ENCODE measurements around the gene ELAVL3.
A peak's percentile ranks its signal among the peaks of the same experiment; 100 is the strongest.
"Not testable (repeated sequence)": the region's sequence is repeated elsewhere in the genome, so short reads cannot be mapped to it uniquely, and the experiment has no call there.

ELAVL3 gene

DNA sequence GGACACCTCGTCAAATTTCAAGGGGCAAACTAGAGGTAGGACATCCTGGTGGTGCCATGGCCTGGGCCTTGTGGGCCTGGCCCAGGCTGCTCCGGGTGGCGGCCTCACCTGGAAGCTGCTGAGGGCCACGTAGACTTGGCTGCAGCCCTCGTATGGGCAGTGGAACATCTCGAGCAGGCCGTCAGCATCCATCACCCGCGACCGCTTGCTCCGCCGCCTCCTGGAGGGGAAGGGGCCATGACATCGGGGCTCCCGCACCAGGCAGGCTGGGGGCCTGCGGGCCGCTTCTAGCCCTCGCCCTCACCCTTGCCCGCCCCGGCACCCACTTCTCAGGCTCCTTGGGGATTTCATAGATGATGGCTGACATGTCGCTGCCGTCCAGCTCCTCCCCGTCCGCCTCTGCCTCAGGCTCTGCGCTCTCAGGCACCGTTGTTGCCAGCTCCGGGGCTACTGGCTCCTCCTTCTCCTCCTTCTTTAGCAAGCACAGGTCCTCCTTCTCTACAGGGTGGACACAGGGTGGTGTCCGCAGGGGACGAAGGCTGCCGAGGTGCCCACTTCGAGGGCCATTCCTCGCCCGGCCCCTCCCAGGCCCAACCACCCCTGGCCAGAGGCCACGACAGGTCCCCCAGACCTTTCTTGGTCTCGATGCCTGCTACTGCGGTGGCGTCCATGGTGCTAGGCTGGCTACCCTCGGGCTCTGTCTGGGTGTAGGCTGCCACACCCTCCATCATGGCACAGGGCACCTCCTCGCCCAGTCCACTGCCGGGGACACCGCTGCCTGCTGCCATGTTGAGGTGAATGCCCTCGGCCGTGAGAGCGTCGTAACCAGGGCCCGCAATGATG, 6.0 kb upstream of the ELAVL3 start:
- no peak for DNase-seq

DNA sequence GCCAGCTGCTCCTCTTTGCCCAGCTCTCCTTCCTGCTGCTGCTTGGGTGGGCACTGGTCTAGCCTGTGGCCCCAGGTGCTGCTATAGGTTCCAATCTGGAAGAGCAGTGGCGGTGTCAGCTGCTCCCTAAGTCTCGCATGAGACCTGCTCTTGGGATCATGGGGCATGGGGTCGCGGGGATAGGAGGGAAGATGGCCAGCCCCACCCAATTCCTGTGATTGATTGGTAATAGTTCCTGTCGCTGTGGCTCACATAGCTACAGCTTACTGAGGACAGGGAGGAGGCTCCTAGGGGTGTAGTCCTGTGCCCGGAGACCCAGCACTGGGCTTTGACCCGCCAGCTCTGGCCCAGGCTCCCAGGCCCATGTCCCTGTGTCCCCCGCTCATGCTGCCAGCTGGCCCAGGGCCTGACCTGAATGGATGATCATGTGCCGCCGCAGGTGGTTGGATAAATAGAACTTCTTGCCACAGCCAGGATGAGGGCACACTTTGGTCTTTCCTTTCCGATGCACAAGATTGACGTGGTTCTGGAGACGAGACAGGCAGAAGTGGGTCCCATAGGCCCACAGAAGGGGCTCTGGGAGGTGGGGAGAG, 4.5 kb upstream of the ELAVL3 start:
- DNase-seq = no peak

DNA sequence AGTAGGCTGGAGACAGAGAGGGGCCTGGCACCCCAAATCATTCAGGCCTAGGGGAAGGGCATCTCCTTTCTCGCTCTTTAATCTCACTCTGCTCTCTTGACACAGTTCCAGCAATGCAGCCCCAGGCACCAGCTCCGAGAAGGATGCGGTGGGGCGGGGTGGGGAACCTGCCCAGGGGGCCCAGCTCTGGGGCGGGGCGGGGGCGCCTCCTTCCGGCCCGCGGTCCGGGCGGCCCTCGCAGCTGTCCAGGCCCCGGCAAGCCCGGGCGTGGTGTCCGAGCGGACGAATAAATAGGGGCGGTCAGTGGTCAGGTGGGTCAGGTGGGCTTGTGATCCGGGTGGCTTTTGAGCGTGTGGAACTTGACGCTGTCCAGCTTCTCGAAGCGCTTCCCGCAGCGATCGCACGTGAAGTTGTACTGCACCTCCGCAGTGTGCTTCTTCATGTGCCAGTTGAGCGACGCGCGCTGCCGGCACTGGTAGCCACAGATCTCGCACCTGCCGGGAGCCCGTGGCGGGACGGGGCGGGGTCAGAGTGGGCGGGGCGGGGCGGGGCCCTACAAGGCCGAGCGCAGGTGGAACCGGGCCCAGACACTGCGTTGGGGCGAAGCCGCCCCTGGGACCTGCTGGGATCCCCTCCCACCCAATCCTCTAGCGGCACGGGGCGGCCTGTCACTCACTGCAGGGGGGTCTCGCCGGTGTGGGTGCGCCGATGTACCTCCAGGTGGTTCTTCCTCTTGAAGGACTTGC, 2.7 kb upstream of the ELAVL3 start:
- no peak for DNase-seq

DNA sequence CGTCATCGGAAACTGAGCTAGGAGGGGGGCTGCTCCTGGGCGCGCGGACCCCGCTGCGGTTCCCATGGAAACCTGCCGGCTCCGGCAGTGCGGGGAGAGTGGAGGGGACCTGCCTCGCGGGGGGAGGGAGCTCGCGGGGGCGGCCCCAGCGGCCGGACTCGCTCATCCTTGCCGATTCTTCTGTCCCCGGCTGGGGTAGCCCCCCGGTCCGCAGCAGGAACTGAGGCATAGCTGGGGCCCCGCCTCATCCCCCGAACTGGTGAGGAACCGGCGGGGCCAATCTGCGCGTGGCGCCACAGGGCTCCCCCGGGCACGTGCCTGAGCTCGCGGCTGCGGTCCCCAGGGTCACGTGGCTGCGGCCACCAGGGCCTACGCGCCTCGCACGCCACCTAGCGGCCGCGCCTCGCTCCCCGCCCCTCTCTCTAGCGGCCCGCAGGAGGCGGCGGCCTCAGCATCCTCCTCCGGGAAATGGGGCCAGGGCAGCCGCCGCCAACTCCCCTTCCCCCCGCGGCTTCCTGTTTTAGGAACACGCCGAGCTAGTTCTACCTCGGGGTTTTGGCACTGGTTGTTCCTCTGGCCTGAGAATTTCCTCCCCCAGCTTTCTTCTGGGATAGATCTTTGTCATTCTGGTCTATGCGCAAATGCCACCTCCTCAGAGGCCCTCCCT, 1.7 kb upstream of the ELAVL3 start:
- peak; percentile 84 for DNase-seq

DNA sequence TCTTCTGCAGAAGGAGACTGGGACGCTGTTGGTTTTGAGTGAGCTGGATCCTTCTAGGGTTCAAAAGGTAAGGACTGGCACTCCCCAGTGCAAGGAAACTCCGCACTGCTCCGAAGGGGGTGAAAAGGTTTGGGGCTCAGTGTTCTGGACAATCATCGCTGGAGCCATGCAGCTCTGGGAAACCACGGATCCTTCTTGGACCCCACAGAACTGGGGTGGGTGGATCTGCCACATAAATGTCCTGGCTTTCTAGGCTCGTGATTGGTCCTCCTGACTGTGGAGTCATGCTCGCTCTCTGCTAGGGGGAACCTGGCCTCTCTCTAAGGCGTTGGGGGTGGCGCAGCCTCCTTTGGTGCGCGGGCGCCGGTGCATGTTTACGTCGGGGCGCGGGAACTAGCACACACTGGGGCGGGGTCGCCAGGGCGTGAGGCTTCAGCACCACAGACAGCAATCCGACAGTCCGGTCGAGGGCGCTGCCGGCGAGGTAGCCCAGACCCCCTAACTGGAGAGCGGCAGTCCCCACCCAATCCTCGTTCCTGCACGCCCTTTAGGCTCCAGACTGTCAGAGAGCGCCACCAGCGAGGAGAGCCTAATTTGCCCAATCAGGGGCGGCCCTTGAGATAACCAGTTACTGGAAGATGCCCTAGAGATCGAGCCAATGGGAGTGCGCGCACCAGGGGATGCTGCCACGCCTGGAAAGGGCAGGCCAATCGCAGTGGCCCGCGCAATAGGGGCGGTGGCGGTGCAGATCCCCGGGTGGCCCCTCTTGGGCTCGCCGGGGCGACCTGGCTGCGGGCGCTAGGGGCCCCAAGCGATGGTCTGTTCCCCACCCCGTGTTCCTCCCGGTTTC, 913 bp upstream of the ELAVL3 start:
- peak; percentile 55 for DNase-seq

DNA sequence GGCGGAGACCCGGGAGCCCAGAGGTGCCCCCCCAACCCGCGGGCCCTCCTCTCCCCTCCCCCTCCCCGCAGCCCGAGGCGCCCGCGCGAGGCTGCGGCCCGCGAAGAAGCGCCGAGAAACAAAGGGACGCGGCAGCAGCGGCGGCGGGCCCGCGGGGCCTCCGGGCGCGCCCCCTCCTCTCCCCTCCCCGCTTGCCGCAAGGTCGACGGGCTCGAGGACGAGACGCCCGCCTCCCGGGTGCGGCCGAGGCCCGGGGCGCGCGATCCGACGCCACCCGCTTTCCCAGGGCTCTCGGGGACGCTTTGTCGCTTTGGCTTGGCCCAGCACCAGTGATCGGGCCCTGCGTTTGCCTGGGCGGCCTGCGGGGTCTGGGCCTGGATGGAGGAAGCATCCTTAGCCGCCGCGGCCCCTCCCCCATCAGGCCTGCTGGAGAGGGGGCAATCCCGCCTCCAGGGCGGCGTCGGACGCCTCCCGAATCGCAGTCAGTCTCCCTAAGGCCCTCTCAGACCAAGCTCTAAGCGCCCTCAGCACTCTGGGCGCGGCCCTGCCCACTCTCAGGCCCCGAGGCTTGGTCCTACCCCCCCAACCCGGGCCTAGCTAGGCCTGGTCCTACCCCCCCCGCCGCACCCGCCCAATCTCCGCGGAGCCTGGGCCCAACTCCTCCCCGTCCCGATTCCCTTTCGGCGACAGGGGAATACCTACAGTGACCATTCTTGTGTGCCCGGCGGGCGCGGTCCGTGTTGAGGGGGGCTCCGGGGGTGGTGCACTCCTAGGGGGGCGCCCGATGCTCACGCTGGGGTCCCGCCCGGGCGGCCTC, 740 bp downstream of the ELAVL3 start:
- DNase-seq = no peak

DNA sequence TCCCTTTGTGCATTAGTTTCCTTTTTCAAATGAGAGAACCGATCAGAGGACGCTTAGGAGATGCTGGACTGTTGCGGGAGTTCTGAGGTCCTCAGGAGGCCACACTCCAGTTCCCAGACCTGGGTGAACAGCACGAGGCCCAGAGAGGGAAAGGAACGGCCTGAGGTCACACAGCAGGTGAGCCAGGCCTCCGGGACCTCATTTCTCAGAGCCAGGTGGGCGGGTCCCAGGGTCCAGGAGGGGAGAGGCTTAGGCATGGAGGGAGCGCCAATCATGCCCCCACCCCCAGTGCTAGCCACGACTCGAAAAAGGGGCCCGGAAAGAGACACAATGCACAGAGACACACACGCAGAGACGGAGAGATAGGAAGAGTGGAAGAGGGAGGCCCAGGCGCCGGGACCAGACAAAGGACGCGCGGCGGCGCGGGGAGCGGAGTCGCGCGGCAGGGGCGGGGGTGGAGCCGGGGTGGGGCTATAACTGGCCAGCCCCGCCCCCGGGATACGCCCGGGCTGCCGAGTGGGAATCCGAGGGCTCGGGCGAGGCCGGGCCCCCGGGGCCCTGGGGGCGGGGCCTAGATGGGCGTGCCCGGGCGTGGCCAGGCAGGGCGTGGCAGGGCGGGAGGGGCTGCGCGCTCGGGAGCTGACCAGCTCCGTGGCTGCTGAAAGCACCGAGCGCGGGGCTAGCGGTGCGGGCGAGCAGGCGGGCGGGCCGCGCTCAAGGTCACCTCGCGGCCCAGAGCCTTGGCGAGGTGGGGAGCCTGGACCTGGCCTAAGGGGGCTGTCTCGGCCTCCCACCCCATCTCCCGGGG, 1.6 kb downstream of the ELAVL3 start:
- DNase-seq = no peak

DNA sequence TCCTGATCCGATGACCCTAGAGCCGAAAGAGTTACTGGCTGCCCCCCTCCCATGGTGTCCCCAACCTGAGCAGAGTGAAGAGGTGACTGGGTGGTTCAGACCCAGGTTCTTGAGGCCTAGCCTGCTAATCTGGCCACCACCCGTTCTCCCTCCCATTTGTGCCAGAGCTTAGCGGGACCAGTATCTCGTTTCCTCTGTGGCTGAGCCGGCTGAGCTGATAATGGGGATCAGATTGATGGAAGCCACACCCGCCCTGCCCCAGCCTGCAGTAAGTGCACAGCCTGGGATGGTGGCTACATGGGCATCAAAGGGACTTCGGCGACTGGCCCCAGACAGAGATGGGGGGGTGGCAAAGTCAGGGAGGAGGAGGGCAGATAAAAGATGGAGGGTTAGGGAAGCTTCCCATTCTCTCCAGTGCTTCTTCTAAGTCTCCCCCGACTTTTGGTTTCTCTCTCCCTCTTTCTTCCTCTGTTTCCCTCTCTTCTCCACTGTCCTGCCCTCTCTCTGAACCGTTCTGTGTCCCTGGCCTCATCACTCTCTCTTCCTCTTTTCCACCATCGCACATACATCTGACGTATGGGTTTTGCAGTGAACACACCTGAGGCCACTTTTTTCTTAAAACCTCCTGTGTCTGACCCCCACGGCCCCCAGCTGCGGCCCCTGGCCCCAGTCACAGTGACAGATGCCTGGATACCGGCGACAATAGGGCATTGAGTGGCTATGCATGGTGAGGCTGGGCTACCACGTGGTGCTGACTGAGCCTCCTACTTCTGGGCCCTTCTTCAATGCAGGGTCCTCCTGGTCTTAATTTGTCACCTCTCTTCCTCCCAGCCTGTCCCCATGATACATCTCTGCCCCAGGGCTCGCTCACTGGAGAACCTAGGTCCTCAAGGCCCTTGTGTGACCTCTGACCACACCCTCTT, 2.4 kb downstream of the ELAVL3 start:
- no peak for DNase-seq

DNA sequence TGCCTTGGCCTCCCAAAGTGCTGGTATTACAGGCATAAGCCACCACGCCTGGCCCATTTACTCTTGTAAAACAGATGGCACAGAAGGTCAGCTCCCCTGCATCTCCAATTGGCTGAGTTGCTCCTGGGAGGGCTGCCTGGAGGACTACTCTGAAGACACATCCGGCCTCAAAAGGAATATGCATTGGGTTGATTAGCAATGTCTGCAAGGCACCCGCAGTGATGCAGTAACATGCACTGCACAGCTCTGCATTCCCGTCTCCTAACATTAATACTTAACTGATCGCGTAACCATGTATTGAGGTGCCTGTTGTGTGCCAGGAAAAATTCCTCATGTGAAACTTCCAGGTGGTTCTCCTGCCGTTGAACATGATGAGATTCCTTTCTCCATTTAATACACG, 5.0 kb downstream of the ELAVL3 start:
- no peak for DNase-seq

DNA sequence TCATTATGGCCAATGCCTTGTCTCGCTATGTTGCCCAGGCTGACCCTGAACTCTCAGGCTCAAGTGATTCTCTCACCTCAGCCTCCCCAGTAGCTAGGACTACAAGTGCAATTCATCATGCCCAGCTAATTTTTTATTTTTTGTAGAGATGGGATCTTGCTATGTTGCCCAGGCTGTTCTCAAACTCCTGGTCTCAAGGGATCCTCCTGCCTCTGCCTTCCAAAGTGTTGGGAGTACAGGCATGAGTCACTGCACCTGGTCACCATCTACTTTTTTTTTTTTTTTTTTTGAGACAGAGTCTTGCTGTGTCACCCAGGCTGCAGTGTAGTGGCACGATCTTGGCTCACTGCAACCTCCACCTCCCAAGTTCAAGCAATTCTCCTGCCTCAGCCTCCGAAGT, 5.5 kb downstream of the ELAVL3 start:
- not testable (repeated sequence) for DNase-seq

DNA sequence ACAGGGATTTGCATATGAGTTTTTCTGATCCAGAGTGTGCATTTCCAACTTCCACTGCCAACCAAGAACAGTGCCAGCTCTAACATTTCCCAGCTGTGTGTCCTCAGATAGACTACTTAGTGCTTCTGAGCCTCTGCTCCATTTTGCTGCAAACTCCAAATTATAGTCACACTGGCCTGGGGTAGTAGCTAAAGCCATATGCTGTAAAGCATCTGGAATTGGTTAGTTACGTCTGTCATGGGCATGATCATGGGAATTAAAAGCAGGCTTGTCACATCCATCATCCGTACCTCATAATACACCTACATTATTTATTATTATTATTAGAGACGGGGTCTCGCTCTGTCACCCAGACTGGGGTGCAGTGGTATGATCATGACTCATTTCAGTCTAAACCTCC, 7.1 kb downstream of the ELAVL3 start:
- DNase-seq = no peak

DNA sequence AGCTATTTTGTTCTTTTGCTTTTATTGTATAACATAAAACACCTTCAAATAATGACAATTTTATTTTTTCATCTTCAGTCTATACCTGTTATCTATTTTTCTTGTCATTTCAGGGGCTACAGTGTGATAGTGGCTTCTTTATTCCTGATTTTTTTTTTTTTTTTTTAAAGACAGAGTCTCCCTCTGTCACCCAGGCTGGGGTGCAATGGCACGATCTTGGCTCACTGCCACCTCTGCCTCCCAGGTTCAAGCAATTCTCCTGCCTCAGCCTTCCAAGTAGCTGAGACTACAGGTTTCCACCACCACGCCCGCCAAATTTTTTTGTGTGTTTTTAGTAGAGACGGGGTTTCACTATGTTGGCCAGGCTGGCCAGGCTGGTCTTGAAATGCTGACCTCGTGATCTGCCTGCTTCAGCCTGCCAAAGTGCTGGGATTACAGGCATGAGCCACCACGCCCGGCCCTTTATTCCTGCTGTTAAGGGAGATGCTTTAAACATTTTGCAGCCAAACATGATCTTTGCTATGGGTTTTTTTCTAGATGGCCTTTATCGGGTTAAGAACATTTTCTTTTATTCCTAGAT, 12.5 kb downstream of the ELAVL3 start:
- not testable (repeated sequence) for DNase-seq

DNA sequence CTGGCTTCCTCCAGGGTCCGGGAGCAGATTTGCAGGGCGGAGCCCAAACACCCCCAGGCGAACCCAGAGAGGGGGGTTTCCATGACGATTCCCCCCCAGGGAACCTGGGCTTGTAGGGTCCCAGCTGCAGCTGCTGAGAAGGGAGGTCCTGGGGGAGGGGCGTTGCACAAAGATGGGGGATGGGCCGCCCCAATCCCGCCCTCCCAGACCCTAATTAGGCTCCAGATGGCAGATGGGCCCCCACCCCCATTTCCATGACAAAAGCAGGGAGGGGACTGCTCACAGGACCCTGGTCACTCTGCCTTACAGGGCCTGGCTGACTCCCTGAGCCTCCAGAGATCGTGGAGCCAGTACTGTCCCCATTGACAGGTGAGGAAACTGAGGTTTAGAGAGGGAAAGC, 15.2 kb downstream of the ELAVL3 start:
- no peak for DNase-seq

DNA sequence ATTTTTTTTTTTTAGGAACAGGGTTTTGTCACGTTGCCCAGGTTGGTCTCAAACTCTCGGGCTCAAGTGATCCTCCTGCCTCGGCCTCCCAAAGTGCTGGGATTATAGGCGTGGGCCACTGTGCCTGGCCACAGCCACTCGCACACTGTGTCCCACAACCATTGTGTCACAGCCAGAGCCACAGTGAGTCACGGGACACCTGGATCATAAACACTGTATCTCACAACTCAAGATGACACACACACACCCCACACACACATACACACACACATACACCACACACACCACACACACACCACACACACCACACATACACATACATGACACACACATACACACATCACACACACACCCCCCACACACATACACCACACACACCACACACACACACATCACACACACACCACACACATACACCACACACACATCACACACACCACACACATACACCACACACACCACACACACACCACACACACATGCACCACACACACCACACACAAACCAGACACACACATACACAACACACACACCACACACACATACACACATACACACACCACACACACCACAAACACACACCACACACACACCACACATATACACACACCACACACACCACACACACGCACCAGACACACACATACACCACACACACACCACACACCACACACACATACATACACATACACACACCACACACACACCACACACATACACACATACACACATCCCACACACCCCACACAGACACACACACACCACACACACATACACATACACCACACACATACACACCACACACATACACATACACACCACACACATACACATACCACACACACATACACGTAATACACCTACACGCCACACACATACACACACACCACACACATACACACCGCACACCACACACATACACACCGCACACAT, 16.2 kb downstream of the ELAVL3 start:
- DNase-seq = no peak

DNA sequence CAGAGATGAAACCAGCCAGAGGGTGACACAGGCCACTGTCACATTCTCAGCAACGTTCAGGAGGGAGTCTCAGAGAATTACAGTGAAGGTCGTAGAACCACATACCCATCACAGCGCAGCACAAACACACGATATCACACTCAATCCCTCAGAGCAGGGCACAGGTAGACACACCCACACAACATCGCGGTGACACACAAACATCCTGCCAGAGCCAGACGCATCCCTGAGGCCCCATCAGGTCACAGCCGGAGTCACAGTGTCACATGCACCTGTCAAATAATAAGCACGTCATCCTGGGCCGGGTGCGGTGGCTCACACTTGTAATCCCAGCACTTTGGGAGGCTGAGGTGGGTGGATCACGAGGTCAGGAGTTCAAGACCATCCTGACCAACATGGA, 17.5 kb downstream of the ELAVL3 start:
- DNase-seq = no peak

DNA sequence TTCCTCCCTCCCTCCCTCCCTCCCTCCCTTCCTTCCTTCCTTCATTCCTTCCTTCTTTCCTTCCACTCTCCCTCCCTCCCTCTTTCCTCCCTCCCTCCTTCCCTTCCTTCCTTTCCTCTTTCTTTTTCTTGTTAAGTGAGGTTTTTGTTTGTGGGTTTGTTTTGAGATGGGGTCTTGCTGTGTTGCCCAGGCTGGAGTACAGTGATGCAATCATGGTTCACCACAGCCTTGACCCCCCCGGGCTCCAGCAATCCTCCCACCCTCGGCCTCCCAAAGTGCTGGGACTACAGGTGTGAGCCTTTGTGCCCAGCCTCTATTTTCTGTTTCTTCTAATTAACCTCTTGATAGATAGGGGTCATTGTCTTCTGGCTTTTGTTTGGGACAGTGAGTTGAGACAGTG, 19.4 kb downstream of the ELAVL3 start:
- DNase-seq = no peak

DNA sequence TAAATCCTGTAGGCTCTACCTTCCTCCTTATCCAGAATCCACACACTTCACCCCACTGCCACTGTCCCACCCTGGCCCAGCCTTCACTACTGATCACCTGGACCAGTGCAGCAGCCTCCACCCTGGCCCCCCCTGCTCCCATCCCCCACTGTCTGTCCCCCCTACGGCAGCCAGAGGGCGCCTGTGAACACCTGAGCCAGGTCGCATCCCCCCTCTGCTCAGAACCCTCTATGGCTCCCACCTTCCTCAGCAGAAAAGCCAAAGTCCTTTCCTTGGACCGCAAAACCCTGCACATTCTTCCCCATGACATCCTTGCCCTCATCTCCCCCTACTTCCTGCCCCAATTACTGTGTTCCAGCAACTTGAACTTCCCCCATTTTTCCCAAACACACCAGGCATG, 20.6 kb downstream of the ELAVL3 start:
- DNase-seq = no peak

DNA sequence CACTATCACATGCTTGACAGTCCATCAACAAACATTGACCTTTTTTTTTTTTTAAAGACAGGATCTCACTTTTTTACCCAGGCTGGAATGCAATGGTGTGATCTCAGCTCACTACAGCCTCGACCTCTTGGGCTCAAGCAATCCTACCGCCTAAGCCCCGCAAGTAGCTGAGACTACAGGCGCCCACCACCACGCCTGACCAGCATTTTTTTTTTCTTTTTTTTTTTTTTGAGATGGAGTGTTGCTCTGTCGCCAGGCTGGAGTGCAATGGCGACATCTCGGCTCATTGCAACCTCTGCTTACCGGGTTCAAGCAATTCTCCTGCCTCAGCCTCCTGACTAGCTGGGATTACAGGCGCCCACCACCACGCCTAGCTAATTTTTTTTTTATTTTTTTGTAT, 21.9 kb downstream of the ELAVL3 start:
- DNase-seq = not testable (repeated sequence)

All from NCI-H1048 (cell line).